ENCODE results near the gene DIO3. TPM values are rescaled to one million over a fixed set of nuclear protein-coding genes. Genes with fewer than 3 reads are reported as not detected.

Gene DIO3
- total RNA-seq: 1 to 10 TPM; 1.3 to 2.0 TPM

DNA sequence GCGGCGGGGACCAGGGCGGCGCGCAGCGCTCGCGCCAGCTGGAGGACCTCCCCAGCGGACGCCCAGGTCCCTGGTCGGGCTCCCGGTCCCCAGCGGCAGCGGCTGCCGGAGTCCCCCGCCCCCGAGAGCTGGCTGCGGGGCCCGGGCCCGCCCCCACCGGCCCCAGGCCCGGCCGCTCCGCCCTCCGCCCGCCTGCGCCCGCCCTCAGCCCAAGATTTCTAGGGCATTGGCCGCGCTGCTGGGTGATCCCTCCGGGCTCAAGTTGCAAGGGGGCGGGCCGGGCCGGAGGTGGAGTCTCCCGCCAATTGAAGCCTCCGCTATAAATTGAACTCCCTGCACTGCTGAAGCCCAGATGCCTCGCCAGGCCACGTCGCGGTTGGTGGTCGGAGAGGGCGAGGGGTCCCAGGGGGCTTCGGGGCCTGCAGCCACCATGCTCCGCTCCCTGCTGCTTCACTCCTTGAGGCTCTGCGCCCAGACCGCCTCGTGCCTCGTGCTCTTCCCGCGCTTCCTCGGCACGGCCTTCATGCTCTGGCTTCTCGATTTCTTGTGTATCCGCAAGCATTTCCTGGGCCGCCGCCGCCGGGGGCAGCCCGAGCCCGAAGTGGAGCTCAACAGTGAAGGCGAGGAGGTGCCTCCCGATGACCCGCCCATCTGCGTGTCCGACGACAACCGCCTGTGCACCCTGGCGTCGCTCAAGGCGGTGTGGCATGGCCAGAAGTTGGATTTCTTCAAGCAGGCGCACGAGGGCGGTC lies at the start of gene DIO3:
DIO3 (plus strand) TSS at position 351 of the 752 bp plus-strand sequence.
- ATAC-seq: no peak
- Histone ChIP-seq H3K27me3 (peaks cover 0 to 36% of the 10 kb centered on the region in 2 donors), H3K36me3 (replicated peaks in 1 of 2; ENCODE audit: insufficient read depth in 1 of 2, low read depth in 2 of 2) (no peaks in the 10 kb centered on the region), H3K9me3 (peaks cover 0 to 12% (median 2%) of the 10 kb centered on the region in 3 donors), H3K27ac (no peak within 1 kb of the TSS), H3K4me1 (peaks cover 20% of the 10 kb centered on the region), H3K4me3 (no peak within 1 kb of the TSS)
- no peak for TF ChIP-seq CTCF (IDR thresholded peaks at IDR 0.05)
- no peak for TF ChIP-seq POLR2A (IDR thresholded peaks at IDR 0.05)
- 14 to 22% methylated on average over 24 to 57 of the region's 73 CpGs for WGBS, 2 donors
- DNase-seq: peak; percentile 20 to 70 (median 41)
- intact Hi-C loops (cut with DNase I): no loop called here

DNA sequence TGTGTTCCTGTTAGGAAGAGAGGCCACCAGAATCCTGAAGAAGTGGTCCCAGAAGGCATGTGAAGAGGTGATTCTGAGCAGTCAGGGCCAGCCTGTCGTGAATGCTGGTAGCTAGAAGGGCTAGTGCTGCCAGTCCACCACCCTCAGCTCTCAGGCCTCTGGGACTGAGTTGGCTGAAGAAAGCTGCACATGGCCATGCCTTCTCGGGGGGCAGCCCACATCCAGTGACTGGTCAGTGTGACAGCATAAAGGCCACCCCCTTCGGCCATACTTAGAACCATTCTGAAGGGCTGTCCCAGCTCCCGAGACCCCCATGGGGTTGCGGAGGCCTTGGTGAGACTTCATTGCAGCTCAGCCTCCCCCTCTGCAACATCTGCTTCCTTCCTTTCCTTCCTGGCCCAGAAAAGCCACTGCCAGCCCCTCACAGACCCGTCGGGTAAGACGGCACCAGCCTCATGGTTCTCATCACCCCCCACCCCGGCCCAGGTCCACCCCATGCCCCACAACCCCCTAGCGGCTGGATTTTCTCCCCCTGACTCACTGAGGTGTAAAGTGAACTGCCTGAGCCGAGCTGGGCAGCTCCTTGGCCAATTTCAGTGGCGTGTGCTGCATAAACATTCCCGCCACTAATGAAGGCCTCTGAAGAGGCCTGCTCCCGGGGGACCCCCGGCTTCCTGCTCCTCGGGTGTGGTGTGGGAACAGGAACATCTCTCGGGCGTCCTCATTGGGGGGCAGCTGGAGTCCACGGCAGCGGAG lies 49.5 kb upstream of the DIO3 start:
- intact Hi-C loops (cut with DNase I): no loop called here
- no peaks in the 10 kb centered on the region for H3K27me3 ChIP-seq
- 73 to 87% methylated on average over 12 to 20 of the region's 20 CpGs for WGBS, 2 donors
- H3K27ac ChIP-seq: no peak overlapping the region
- H3K36me3 ChIP-seq (replicated peaks in 1 of 2; ENCODE audit: insufficient read depth in 1 of 2, low read depth in 2 of 2): no peaks in the 10 kb centered on the region
- H3K4me3 ChIP-seq: no peak overlapping the region
- H3K4me1 ChIP-seq: no peaks in the 10 kb centered on the region
- ATAC-seq: no peak
- DNase-seq: no peak
- no peak for TF ChIP-seq POLR2A (IDR thresholded peaks at IDR 0.05)
- TF ChIP-seq CTCF (IDR thresholded peaks at IDR 0.05): no peak
- no peaks in the 10 kb centered on the region for H3K9me3 ChIP-seq

GRCh38 chr14:101512376-101512695 lies 49.0 kb upstream of the DIO3 start:
- WGBS, 2 donors: 83% methylated on average over 9 of the region's 9 CpGs; no CpG with 5 or more reads in 1 of the 2 donors
- no peak overlapping the region for H3K27ac ChIP-seq
- H3K36me3 ChIP-seq (replicated peaks in 1 of 2; ENCODE audit: insufficient read depth in 1 of 2, low read depth in 2 of 2): no peaks in the 10 kb centered on the region
- no peak for DNase-seq
- intact Hi-C loops (cut with DNase I): no loop called here
- H3K9me3 ChIP-seq: no peaks in the 10 kb centered on the region
- no peak overlapping the region for H3K4me3 ChIP-seq
- no peaks in the 10 kb centered on the region for H3K4me1 ChIP-seq
- H3K27me3 ChIP-seq: no peaks in the 10 kb centered on the region
- no peak for TF ChIP-seq POLR2A (IDR thresholded peaks at IDR 0.05)
- TF ChIP-seq CTCF (IDR thresholded peaks at IDR 0.05): no peak
- ATAC-seq: no peak

GRCh38 chr14:101514136-101514535 lies 47.2 kb upstream of the DIO3 start:
- intact Hi-C loops (cut with DNase I): no loop called here
- H3K27me3 ChIP-seq: no peaks in the 10 kb centered on the region
- H3K4me1 ChIP-seq: peaks cover 12% of the 10 kb centered on the region
- WGBS, 2 donors: 90 to 94% methylated on average over 3 to 5 of the region's 5 CpGs
- no peak for DNase-seq
- ATAC-seq: no peak
- no peaks in the 10 kb centered on the region for H3K36me3 ChIP-seq (replicated peaks in 1 of 2; ENCODE audit: insufficient read depth in 1 of 2, low read depth in 2 of 2)
- no peaks in the 10 kb centered on the region for H3K9me3 ChIP-seq
- no peak overlapping the region for H3K27ac ChIP-seq
- no peak overlapping the region for H3K4me3 ChIP-seq
- TF ChIP-seq CTCF (IDR thresholded peaks at IDR 0.05): no peak
- no peak for TF ChIP-seq POLR2A (IDR thresholded peaks at IDR 0.05)
